Endothelial cell (in vitro differentiated cells): Measurements from ENCODE around the gene CLDN9. TPM values are rescaled to one million over a fixed set of nuclear protein-coding genes. Genes with fewer than 3 reads are reported as not detected.

Experiments used
- DNase-seq: peaks from one replicate; pipeline ENCODE4 v3.0.0; 2021; ENCODE audit warnings: low spot score
- H3K27ac Mint-ChIP-seq: one replicate; pipeline ENCODE4 v1.8.0; 2021; ENCODE audit warnings: mixed read lengths, inconsistent platforms; ENCODE audit not compliant: unreplicated experiment
- H3K27me3 Mint-ChIP-seq: one replicate; pipeline ENCODE4 v1.8.0; 2021; ENCODE audit warnings: mild to moderate bottlenecking, moderate library complexity, mixed read lengths, inconsistent platforms; ENCODE audit not compliant: unreplicated experiment
- H3K36me3 Mint-ChIP-seq: one replicate; pipeline ENCODE4 v1.8.0; 2021; ENCODE audit warnings: mild to moderate bottlenecking, low read depth, mixed read lengths, inconsistent platforms; ENCODE audit not compliant: unreplicated experiment
- H3K4me1 Mint-ChIP-seq: one replicate; pipeline ENCODE4 v1.8.0; 2021; ENCODE audit warnings: mild to moderate bottlenecking, mixed read lengths, inconsistent platforms; ENCODE audit not compliant: unreplicated experiment
- H3K4me3 Mint-ChIP-seq: one replicate; pipeline ENCODE4 v1.8.0; 2021; ENCODE audit warnings: mild to moderate bottlenecking, mixed read lengths, inconsistent platforms; ENCODE audit not compliant: unreplicated experiment
- H3K9me3 Mint-ChIP-seq: one replicate; pipeline ENCODE4 v1.8.0; 2021; ENCODE audit warnings: mixed read lengths, inconsistent platforms; ENCODE audit not compliant: unreplicated experiment
- CTCF ChIP-seq: fragments of 200-600 bp; sonication (generic); IDR thresholded peaks from one replicate; pipeline ENCODE4 v1.5.0; 2021; ENCODE audit warnings: antibody characterized with exemption; ENCODE audit not compliant: unreplicated experiment
- total RNA-seq: library from RNA; stranded (reverse); fragmentation: NEBNext Ultra II Directional; extraction: Animal tissue kit (Norgen Biotek cat#: 25700); gene quantifications from one replicate; pipeline ENCODE4 v1.2.1, GENCODE V29; 2021; ENCODE audit not compliant: unreplicated experiment

The CLDN9 gene
- total RNA-seq, 1 donor from 2014 or later, result not detected

- no peak for TF ChIP-seq CTCF
- H3K36me3 Mint-ChIP-seq, result no peaks in the 10 kb centered on the region
- DNase-seq, result no peak
- no peaks in the 10 kb centered on the region for H3K9me3 Mint-ChIP-seq
- H3K27ac Mint-ChIP-seq, result no peak overlapping the region
- no peaks in the 10 kb centered on the region for H3K4me1 Mint-ChIP-seq
- peaks cover 9% of the 10 kb centered on the region for H3K27me3 Mint-ChIP-seq
- no peak overlapping the region for H3K4me3 Mint-ChIP-seq
Measured at GRCh38 chr16:2999929-3000328, 12.8 kb upstream of the CLDN9 start.

GRCh38 chr16:3000540-3000939 is 12.2 kb upstream of the CLDN9 start:
- no peaks in the 10 kb centered on the region for H3K9me3 Mint-ChIP-seq
- no peaks in the 10 kb centered on the region for H3K4me1 Mint-ChIP-seq
- H3K27ac Mint-ChIP-seq, result no peak overlapping the region
- no peak for DNase-seq
- TF ChIP-seq CTCF, result no peak
- no peaks in the 10 kb centered on the region for H3K36me3 Mint-ChIP-seq
- peaks cover 9% of the 10 kb centered on the region for H3K27me3 Mint-ChIP-seq
- H3K4me3 Mint-ChIP-seq, result no peak overlapping the region

- DNase-seq, result no peak
- no peak overlapping the region for H3K27ac Mint-ChIP-seq
Measured at GRCh38 chr16:3001316-3001715, 11.4 kb upstream of the CLDN9 start.

GRCh38 chr16:3003582-3004270 is 9.0 kb upstream of the CLDN9 start:
- Mint-ChIP-seq H3K4me3 (no peak overlapping the region), H3K27ac (no peak overlapping the region), H3K27me3 (peaks cover 9% of the 10 kb centered on the region), H3K4me1 (peaks cover 22% of the 10 kb centered on the region), H3K9me3 (no peaks in the 10 kb centered on the region), H3K36me3 (no peaks in the 10 kb centered on the region)
- DNase-seq, result peak; percentile 95
- TF ChIP-seq CTCF, result peak; percentile 14

More at GRCh38 chr16:3001316-3001715, 11.4 kb upstream of the CLDN9 start:
- Mint-ChIP-seq H3K27me3 (peaks cover 9% of the 10 kb centered on the region), H3K4me3 (no peak overlapping the region), H3K36me3 (no peaks in the 10 kb centered on the region), H3K4me1 (no peaks in the 10 kb centered on the region), H3K9me3 (no peaks in the 10 kb centered on the region)
- TF ChIP-seq CTCF, result no peak

GRCh38 chr16:3004319-3004718 is 8.4 kb upstream of the CLDN9 start:
- no peaks in the 10 kb centered on the region for H3K36me3 Mint-ChIP-seq
- no peak overlapping the region for H3K27ac Mint-ChIP-seq
- no peak for TF ChIP-seq CTCF
- H3K4me1 Mint-ChIP-seq, result peaks cover 24% of the 10 kb centered on the region
- no peak overlapping the region for H3K4me3 Mint-ChIP-seq
- H3K27me3 Mint-ChIP-seq, result peaks cover 8% of the 10 kb centered on the region
- DNase-seq, result no peak
- H3K9me3 Mint-ChIP-seq, result no peaks in the 10 kb centered on the region
